B cell (primary cell): ENCODE data around the gene TTC8. TPM values are rescaled to one million over a fixed set of nuclear protein-coding genes. Genes with fewer than 3 reads are reported as not detected.

ENCODE experiments used
- ATAC-seq: fragments of 200-7000 bp; cut with Tn5 transposase; one replicate; pipeline ENCODE4 v1.10.0; 2021; ENCODE audit warnings: low read depth, mild to moderate bottlenecking, moderate number of reproducible peaks, moderate library complexity
- CTCF ChIA-PET: fragments of 350-600 bp; sonication (Branson Sonifier 250); formaldehyde crosslinking; loops from one replicate; lab custom pipeline; 2021; ENCODE audit warnings: antibody characterized with exemption, inconsistent platforms; lab: Charles Lee
- POLR2A ChIA-PET: fragments of 350-600 bp; sonication (Branson Sonifier 250); formaldehyde crosslinking; loops from one replicate; lab custom pipeline; 2021; ENCODE audit warnings: antibody characterized with exemption; lab: Charles Lee
- DNase-seq: peaks from one replicate; pipeline ENCODE4 v3.0.0; 2013
- H2AFZ ChIP-seq: 2 replicates; pipeline ENCODE4 v1.6.1; 2012; ENCODE audit warnings: mild to moderate bottlenecking, low read depth, low read length; ENCODE audit not compliant: insufficient read depth, poor library complexity, severe bottlenecking
- H3K27ac ChIP-seq, 2 donors: 1 replicate in 1 of 2; 2 replicates in 1 of 2; pipeline ENCODE4 v1.5.1; 2012 to 2013; ENCODE audit warnings: low read length in 2 of 2, mild to moderate bottlenecking in 2 of 2, moderate library complexity in 1 of 2
- H3K27me3 ChIP-seq, 4 experiments: fragments of 200-600 bp in 1 of 4; sonication (generic) in 1 of 4; replicated peaks in 1 of 4; 1 replicate in 2 of 4; 2 replicates in 2 of 4; pipeline versions ENCODE4 v1.6.1 to v1.7.0; 2013 to 2016; ENCODE audit warnings: low read length in 3 of 4, mild to moderate bottlenecking in 2 of 4, mixed read lengths in 1 of 4, moderate library complexity in 1 of 4; ENCODE audit not compliant: insufficient read depth in 4 of 4, control insufficient read depth in 3 of 4; ENCODE audit errors: control extremely low read depth in 1 of 4
- H3K36me3 ChIP-seq, 2 experiments: replicated peaks in 1 of 2; 1 replicate in 1 of 2; 2 replicates in 1 of 2; pipeline versions ENCODE4 v1.6.1 to v1.7.1; 2013; ENCODE audit warnings: low read length in 1 of 2; ENCODE audit not compliant: insufficient read depth in 2 of 2, control insufficient read depth in 1 of 2; ENCODE audit errors: control extremely low read depth in 1 of 2, extremely low read depth in 1 of 2
- H3K4me1 ChIP-seq, 2 donors: fragments of 200-600 bp in 1 of 2; sonication (generic) in 1 of 2; 1 replicate in 1 of 2; 2 replicates in 1 of 2; pipeline versions ENCODE4 v1.5.1 to v1.6.1; 2013 to 2017; ENCODE audit warnings: low read length in 2 of 2; ENCODE audit not compliant: control insufficient read depth in 2 of 2, insufficient read depth in 2 of 2
- H3K4me2 ChIP-seq: replicated peaks from 2 replicates; pipeline ENCODE3; 2012; ENCODE audit warnings: mild to moderate bottlenecking, low read depth, low read length; ENCODE audit not compliant: poor library complexity, severe bottlenecking
- H3K4me3 ChIP-seq, 5 experiments: fragments of 200-600 bp in 1 of 5; sonication (generic) in 1 of 5; 1 replicate in 3 of 5; 2 replicates in 2 of 5; pipeline versions ENCODE4 v1.5.1 to v1.7.0; 2011 to 2016; ENCODE audit warnings: low read length in 4 of 5, mild to moderate bottlenecking in 4 of 5, low read depth in 2 of 5, control low read depth in 1 of 5, moderate library complexity in 1 of 5; ENCODE audit not compliant: insufficient read depth in 1 of 5; ENCODE audit errors: control extremely low read depth in 1 of 5, extremely low read depth in 1 of 5
- H3K79me2 ChIP-seq: fragments of 200-600 bp; sonication (generic); one replicate; pipeline ENCODE4 v1.6.0; 2016; ENCODE audit warnings: low read length; ENCODE audit not compliant: control insufficient read depth, insufficient read depth
- H3K9ac ChIP-seq: fragments of 200-600 bp; sonication (generic); 2 replicates; pipeline ENCODE4 v1.6.1; 2017; ENCODE audit warnings: mild to moderate bottlenecking, low read length, moderate library complexity
- H3K9me3 ChIP-seq, 3 donors: one replicate each; pipeline versions ENCODE4 v1.6.1 to v1.7.1; 2013; ENCODE audit warnings: low read length in 2 of 3; ENCODE audit not compliant: control insufficient read depth in 2 of 3, insufficient read depth in 1 of 3; ENCODE audit errors: control extremely low read depth in 1 of 3
- H4K20me1 ChIP-seq: 2 replicates; pipeline ENCODE4 v1.6.0; 2012; ENCODE audit warnings: mild to moderate bottlenecking, low read length; ENCODE audit not compliant: insufficient read depth, control insufficient read depth, poor library complexity, severe bottlenecking
- H3K27ac Mint-ChIP-seq: one replicate; pipeline ENCODE4 v1.8.0; 2021; ENCODE audit warnings: mixed read lengths
- H3K27me3 Mint-ChIP-seq: one replicate; pipeline ENCODE4 v1.8.0; 2021; ENCODE audit warnings: mixed read lengths
- H3K4me1 Mint-ChIP-seq: one replicate; pipeline ENCODE4 v1.8.0; 2021; ENCODE audit warnings: mixed read lengths
- H3K4me3 Mint-ChIP-seq: one replicate; pipeline ENCODE4 v1.8.0; 2021; ENCODE audit warnings: mixed read lengths
- H3K9me3 Mint-ChIP-seq: one replicate; pipeline ENCODE4 v1.8.0; 2022; ENCODE audit warnings: mixed read lengths; ENCODE audit not compliant: insufficient read depth
- CTCF ChIP-seq: fragments of 200-600 bp; IDR thresholded peaks from one replicate; pipeline ENCODE4 v1.8.0; 2022; ENCODE audit warnings: antibody characterized with exemption, mild to moderate bottlenecking
- EZH2 ChIP-seq: IDR thresholded peaks from 2 replicates; pipeline ENCODE4 v1.6.1; 2012; ENCODE audit warnings: borderline replicate concordance, low read depth, mild to moderate bottlenecking, moderate library complexity, low read length; ENCODE audit not compliant: insufficient read depth, poor library complexity, severe bottlenecking
- WGBS: methylation state at CpG from one replicate; pipeline ENCODE4 v1.1.5; 2013; ENCODE audit warnings: missing lambda C conversion rate; ENCODE audit not compliant: insufficient coverage; 5-methylcytosine and 5-hydroxymethylcytosine counted together
- intact Hi-C: fragments of 100-400 bp; cut with micrococcal nuclease; formaldehyde crosslinking; loops from one replicate; pipeline ENCODE4 v1.10.0; 2022
- polyA plus RNA-seq: library from polyadenylated mRNA; depleted of rRNA; stranded (reverse); fragments of >200 nt; gene quantifications from 2 replicates; pipeline ENCODE4 v1.2.3, GENCODE V29; 2012
- total RNA-seq, 2 donors: library from RNA; stranded (reverse); fragments of 120-200 nt in 1 of 2; gene quantifications; 1 replicate in 1 of 2; 2 replicates in 1 of 2; pipeline versions ENCODE4 v1.2.3 to v1.2.4, GENCODE V29; 2013 to 2022

TTC8 gene
- total and polyA plus RNA-seq, 2 donors (not counting 1 experiment from before 2014, with no cell fraction given): 2.7 to 7.2 TPM

GRCh38 chr14:88792473-88793258 is 31.8 kb upstream of the TTC8 start, which contains the start of gene EML5:
TSS of gene EML5 (minus strand) at chr14:88792953. CDS start at chr14:88792503, 450 bp downstream.
- H3K9me3 ChIP-seq: no peaks in the 10 kb centered on the region
- ChIA-PET POLR2A (interaction anchor here (0.7 kb wide), 2 partner anchors 32 kb away, joined by 3 to 4 read pairs; partner anchors contain the start of gene TTC8), CTCF (interaction anchor here (0.9 to 2.0 kb wide), 3 partner anchors 32 to 778 kb away, joined by 3 to 9 read pairs (median 7); partner anchors contain the start of gene TTC8)
- H3K27ac ChIP-seq: peak within 1 kb of the TSS; percentile 68 to 83
- peak within 1 kb of the TSS; percentile 89 for H3K27ac Mint-ChIP-seq
- TF ChIP-seq EZH2: no peak
- TF ChIP-seq CTCF: peak; percentile 17
- ATAC-seq: peak; percentile 84
- peak within 1 kb of the TSS; percentile 68 to 77 (median 74) for H3K4me3 ChIP-seq
- H3K4me2 ChIP-seq: peak within 1 kb of the TSS; percentile 93
- WGBS: under 1% methylated on average over 111 of the region's 111 CpGs
- H3K9me3 Mint-ChIP-seq: no peaks in the 10 kb centered on the region
- peaks cover 8 to 14% of the 10 kb centered on the region in 2 donors for H3K4me1 ChIP-seq
- peak; percentile 93 for DNase-seq
- intact Hi-C loops: loop anchor here (1.0 to 10.0 kb wide), 5 partner anchors 32 to 1162 kb away; partner anchors contain the start of genes EFCAB11, GPR65, TDP1 and TTC8
- H2AFZ ChIP-seq: peak within 1 kb of the TSS; percentile 98
- H4K20me1 ChIP-seq: no peaks in the 10 kb centered on the region
- peaks cover 19% of the 10 kb centered on the region for H3K4me1 Mint-ChIP-seq
- H3K36me3 ChIP-seq: no peaks in the 10 kb centered on the region
- peaks cover 0 to 4% (median 2%) of the 10 kb centered on the region in 4 experiments for H3K27me3 ChIP-seq
- H3K9ac ChIP-seq: peak within 1 kb of the TSS; percentile 86
- H3K4me3 Mint-ChIP-seq: peak within 1 kb of the TSS; percentile 92
- no peaks in the 10 kb centered on the region for H3K27me3 Mint-ChIP-seq
- peaks cover 10% of the 10 kb centered on the region for H3K79me2 ChIP-seq
